ENCODE data around the gene C1orf226.
A peak's percentile ranks its signal among the peaks of the same experiment; 100 is the strongest.

C1orf226 gene

DNA sequence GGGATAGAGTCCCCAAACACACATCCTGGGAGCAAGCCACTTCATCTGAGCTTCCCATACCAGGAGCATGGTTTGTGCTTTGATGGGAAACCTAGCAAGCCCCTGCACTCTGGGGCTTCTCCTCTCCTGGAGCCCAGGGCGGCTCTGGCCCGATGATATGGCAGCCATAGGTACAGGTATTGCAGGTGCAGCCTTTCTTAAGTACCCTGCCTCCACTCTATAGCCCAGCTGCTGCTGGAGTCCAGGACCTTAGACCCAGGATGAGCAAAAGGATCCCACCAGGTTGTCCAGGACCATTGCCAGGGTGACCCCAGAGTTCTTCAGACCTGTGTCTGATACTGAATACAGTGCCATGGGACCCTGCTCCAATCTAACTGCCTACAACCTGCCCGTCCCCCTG lies 4.2 kb downstream of the C1orf226 start:
- DNase-seq: no peak

- DNase-seq: no peak
Measured at GRCh38 chr1:162386292-162387225, 5.0 kb downstream of the C1orf226 start.

- DNase-seq: peak; percentile 5
Measured at GRCh38 chr1:162387226-162388082, 5.9 kb downstream of the C1orf226 start.

DNA sequence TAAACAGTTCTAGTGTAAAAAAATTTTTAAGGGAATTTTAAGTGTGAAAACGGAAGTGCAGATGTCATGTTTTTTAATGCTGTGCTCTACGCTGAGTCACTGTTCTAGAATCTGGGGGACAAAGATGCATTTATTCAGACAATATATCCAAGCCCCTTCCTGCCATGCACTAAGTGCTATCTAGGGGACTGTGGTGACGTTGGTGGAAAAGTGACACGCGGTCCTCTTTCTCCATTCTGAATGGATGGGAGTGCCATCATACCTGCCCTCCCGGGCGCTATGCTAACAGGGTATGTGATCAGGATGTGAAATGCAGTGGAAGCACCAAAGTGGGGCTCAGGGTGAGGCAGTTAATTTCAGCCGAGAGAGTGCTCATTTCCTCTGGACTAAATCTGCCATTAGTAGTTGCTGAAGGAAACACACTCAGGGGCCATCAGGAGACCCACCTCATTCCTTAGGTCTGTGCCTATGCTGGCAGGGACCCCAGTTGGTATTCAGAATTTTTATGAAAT lies 6.6 kb downstream of the C1orf226 start:
- DNase-seq: no peak

GRCh38 chr1:162388615-162389014 lies 7.1 kb downstream of the C1orf226 start:
- DNase-seq: no peak

DNA sequence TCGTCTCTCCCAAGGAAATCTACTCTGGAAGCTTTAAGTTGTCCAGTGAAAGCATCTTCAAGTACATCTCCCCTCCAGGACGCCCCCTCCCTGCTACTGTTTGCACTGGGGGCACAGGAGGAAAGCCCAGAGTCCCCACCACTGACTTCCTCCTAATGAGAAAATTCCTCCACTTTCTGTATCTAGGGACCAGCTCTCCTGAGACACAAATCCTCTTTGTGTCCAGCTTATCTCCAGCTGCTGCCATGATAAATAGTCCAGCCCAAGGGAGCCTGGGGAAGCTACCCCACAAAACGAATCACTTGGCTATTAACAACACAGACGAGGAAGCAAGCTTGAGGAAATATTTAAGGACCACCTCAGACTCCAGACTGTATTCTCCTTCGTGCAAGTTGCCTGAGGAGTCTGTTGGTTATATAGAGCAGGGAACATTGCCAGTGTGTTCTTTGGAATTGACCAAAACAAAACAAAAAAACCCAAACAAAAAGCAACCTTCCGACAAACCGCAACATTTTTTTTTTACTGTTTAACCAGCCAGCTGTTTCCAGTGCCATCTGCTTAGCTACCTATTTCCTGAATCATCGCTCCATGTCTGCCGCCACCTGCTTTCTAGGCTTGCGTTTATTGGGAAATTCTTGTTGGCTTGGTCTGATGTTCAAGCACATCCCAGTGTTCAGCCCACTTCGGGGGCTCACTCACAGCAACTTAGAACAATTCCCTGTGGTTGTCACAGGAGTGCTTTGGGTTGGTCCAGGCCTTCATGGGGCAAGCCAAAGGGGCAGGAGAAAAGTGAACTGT lies 7.7 kb downstream of the C1orf226 start:
- DNase-seq: no peak

GRCh38 chr1:162389971-162390370 lies 8.4 kb downstream of the C1orf226 start:
- DNase-seq: no peak

DNA sequence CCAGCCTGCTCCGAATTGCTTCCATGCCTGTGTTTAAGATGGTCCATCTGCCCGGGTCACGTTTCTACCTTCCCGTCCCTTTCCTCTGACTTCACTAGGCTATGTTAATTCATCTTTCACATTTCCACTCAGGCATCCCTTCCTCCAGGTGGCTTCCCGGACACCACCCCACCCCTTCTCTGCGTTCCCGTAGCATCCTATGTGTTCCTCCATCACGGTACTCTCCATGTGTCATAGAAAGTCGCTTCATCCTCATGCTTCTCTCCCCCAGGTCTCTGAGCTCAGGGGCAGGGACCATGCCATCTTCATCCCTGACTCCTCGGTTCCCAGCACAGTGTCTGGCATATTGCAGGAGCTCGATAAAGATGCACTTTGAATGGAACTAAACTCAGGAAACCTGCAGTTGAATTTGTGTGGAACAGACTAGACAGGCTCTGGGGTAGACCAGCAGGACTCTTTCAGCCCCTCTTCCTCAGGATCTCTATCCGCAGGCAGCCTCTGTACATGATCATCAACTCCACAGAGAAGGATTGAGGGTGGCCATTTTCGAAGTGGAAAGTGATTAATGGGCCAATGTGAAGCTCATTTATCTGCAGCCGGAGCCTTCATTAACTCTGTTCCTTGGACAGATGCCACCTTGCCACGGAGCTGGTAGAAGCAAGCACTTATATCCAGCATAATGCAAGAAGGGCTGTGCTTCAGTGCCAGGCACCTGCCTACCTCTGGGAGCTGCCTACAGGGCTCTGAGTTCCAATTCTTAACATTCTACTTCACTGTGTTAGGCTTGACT lies 9.1 kb downstream of the C1orf226 start:
- DNase-seq: no peak

DNA sequence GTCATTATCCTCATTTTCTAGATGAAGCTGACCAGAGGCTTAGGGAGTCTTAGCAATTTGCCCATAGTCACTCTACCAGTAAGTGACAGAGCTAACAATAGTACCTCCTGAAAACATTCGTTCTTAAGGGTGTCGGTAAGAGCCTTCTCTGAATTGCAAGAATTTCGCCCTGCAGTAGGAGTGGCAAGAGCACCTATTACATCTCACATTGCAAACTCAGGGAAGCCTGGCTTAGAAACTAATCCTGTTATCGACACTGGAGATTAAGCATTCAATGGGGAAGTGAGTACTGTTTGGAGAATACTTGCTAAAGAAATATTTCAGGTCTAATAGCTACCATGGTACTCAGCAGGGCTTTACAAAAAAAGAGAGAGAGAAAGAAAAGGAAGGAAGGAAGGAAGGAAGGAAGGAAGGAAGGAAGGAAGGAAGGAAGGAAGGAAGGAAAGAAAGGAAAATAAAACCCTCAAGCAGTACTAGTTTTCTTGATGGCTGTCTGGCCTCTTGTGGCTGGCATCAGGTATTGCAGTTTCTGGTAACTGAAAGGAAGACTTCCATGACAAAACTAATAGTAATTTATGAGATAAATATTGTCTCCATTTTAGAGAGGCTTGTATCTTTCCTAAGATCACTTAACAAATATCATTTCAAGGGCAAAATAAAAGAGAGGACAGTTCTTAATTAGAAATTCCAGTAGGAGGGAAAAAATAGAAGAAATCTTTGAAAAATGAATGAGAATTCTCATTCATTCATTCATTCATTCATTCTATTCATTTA lies 10.4 kb downstream of the C1orf226 start:
- no peak for DNase-seq

- DNase-seq: no peak
Measured at GRCh38 chr1:162396201-162396906, 14.8 kb downstream of the C1orf226 start.

- no peak for DNase-seq
Measured at GRCh38 chr1:162397039-162397448, 15.5 kb downstream of the C1orf226 start.

DNA sequence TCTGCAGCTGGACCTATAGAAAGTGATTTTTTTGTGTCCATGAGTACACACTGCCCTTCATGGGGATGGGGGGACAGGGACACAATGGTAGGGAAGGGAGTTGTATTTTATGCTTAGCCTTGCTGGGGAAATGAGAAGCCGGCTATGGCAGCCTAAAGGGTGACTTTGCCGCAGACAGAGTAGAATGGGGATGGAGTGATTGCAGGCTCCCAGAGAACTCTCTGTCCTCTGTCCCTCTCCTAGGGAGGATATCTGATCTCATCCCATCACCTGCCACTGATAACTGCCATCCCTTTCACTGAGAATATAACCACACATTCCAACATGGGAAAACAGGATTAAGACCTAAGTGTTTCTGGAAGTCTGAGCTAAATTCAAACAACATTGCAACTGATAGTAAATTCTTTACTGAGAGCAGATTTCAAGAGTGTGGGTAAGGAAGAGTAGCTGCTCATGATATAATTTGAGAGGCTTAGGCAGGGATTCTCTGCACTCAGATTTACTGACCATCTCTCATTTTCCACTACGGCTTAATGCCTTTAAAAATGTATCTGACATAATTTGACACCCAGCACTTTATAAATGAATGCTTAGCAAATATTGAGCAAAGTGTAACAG lies 16.5 kb downstream of the C1orf226 start:
- no peak for DNase-seq

GRCh38 chr1:162398999-162399580 lies 17.6 kb downstream of the C1orf226 start:
- DNase-seq: no peak

DNA sequence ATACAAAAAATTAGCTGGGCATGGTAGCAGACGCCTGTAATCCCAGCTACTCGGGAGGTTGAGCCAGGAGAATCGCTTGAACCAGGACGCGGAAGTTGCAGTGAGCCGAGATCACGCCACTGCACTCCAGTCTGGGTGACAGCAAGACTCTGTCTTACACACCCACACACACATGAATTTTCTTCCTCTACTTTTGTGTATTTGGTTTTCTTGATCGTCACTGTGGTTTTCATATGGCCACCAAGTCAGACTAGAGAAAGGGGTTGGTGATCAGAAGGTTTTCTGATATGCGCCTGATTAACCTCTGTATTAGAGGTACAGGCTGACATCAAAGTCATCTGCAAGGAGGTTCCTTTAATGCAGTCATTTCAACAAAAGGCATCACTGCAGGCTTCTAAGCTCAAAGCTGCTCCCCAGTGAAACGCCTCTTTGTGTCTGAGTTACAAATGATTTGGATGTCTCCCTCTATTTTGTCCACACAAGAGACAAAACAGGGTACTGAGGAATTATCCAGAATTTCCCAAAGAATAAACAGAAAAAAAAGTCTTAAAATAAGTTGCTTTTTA lies 19.3 kb downstream of the C1orf226 start:
- no peak for DNase-seq

- no peak for DNase-seq
Measured at GRCh38 chr1:162404550-162405160, 23.1 kb downstream of the C1orf226 start.

DNA sequence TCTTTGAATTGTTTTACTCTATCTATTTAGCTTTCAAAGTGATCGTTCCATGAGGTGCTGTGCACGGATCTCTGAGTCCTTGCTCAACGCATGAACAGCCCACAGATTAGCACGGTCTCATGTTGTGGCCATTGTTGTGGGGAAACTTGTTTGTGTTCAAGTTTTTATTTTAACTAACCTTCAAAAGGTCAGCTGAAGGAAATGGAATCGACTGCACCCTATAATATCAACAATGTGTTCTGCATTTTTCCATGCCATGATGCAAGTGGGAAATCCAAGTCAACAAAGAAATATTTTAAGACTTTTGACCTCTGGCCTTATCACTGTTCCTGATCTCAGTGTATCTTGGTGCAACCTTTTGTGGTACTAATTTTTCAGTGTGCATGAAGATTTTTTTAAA lies 24.3 kb downstream of the C1orf226 start:
- DNase-seq: no peak

GRCh38 chr1:162406811-162407210 lies 25.3 kb downstream of the C1orf226 start:
- DNase-seq: no peak

DNA sequence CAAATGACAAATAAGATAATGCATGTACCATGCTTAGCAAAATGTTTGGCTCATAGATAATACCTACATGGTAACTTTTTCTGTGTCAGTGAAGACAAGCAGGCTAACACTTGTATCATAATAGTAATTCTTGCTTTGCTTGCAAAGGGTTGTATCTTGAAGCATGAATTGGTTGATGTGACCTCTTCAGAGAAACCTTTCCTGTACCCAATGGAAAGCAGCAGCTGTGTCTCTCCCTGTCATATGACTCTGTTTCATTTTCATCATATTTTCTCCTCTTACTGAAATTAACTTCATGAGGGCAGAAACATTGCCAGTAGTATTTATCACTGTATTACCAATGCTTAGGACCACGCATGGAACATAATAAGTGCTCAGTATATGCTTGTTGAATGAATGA lies 26.0 kb downstream of the C1orf226 start:
- no peak for DNase-seq

DNA sequence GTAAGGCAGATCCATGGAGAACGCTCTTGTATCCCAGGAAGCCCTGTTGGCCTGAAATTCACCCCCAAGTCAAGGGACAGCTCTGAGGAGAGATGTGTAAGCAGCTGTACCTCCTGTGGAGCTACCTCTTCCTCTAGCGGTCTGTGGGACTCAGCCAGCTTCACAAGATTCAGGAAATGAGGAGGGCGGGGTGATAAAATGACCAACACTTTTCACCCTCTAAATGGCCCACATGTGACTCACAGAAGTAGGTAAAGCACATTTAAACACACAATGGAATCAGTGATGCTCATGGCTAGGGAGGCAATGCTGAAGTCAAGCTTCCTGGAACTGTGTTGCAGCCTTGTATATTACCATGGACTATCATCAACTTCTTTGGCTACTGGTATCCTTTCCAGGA lies 30.5 kb downstream of the C1orf226 start, which contains the start of gene SH2D1B:
TSS of gene SH2D1B (minus strand) at position 135 of the 400 bp plus-strand sequence. CDS start at position 15, 120 bp downstream.
- DNase-seq: no peak

All from right forelimb (tissue), 1 donor.